HG02798 (cell line): ENCODE results near the gene ZNF205.

Source experiments
- ATAC-seq: cut with Tn5 transposase; IDR thresholded peaks from one replicate; pipeline ENCODE4 v1.9.1; 2021; ENCODE audit warnings: mild to moderate bottlenecking; ENCODE audit not compliant: unreplicated experiment, poor library complexity

The ZNF205 gene

DNA sequence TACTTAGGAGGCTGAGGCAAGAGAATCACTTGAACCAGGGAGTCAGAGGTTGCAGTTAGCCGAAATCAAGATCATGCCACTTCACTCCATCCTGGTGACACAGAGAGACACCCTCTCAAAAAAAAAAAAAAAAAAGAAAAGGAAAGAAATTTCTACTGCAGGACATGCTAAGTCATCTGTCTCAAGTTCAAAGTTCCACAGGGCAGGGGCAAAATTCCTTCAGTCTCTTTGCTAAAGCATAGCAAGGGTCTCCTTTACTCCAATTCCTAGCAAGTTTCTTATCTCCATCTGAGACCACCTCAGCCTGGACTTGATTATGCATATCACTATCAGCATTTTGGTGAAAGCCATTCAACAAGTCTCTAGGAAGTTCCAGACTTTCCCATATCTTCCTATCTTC is 27.9 kb upstream of the ZNF205 start:
- no peak for ATAC-seq

DNA sequence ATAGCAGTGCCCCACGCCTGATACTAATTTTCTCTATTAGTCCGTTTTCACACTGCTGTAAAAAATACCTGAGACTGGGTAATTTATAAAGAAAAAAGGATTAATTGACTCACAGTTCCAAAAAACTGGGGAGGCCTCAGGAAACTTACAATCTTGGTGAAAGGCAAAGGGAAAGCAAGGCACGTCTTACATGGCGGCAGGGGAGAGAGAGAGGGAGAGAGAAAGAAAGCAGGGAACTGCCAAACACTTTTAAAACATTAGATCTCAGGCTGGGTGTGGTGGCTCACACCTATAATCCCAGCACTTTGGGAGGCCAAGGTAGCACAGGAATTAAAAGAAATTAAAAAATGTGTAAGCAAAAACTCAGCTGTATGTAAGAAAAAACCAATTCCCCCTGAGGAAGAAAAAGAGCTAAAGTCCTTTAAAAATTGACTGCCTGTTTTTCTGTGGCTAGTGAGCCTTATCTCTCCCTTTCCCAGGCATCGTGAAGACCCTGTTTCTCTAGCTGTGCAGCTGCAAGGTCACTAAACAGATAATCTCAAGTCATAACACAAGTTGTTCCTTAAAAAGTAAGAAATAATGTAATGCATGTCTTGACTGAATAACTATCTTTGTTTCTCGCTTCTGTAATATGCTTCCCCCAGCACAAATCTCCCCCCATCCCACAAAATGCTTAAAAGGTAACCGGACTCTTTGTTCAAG is 27.3 kb upstream of the ZNF205 start:
- no peak for ATAC-seq

DNA sequence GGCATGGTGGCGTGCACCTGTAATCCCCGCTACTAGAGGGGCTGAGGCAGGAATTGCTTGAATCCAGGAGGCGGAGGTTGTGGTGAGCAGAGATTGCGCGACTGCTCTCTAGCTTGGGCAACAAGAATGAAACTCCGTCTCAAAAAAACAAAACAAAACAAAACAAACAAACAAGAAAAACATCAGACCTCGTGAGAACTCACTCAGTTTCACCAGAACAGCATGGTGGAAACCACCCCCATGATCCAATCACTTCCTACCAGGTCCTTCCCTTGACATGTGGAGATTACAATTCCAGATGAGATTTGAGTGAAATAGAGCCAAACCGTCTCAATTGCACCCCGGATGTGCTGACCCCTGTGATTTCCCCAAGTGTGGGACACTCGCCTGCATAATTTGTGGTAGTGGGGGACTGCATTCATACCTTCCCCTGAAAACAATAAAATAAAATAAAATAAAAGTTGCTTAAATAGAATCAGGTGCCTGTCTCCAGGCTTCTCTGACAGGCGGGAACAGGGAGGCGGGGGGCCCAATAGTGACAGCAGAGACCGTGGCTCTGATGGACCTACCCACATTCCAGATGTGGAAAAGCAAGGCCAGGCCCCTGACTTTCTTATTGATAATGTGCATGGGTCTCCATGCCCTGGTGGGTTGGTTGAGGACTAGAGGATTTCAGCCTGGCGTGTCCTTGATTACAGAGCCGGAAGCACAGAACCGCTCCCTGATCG is 26.4 kb upstream of the ZNF205 start:
- no peak for ATAC-seq

DNA sequence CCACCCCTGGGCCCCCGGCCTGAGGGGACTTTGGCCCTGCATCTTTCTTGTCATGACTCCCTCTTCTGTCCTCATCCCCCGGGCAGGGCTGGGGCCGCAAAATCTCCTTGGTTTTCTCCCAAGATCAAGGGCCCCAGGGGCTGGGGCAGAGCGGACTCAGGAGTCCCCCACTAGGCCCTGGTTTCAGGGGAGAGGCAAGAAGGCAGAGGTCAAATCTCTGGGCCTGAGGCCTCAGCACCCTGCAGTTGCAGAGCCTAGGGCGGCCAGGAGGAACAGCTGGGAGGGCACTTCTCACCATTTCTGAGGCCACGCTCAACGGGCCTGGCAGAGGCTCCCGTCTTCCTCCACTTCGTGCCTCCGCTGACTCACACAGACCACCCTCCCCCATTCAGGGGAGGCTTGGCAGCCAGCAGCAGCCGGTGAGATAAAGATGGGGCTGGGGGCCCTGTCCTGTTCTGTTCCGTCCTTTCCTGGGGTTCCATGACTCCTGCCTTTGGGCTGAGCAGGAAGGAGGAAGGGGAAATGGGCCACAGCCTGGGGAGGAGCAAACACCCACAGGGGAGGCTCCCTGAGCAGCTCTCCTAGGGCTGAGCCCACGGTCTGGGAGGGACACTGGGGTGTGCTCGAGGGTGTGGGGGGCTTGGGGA is 25.7 kb upstream of the ZNF205 start:
- ATAC-seq, result no peak

DNA sequence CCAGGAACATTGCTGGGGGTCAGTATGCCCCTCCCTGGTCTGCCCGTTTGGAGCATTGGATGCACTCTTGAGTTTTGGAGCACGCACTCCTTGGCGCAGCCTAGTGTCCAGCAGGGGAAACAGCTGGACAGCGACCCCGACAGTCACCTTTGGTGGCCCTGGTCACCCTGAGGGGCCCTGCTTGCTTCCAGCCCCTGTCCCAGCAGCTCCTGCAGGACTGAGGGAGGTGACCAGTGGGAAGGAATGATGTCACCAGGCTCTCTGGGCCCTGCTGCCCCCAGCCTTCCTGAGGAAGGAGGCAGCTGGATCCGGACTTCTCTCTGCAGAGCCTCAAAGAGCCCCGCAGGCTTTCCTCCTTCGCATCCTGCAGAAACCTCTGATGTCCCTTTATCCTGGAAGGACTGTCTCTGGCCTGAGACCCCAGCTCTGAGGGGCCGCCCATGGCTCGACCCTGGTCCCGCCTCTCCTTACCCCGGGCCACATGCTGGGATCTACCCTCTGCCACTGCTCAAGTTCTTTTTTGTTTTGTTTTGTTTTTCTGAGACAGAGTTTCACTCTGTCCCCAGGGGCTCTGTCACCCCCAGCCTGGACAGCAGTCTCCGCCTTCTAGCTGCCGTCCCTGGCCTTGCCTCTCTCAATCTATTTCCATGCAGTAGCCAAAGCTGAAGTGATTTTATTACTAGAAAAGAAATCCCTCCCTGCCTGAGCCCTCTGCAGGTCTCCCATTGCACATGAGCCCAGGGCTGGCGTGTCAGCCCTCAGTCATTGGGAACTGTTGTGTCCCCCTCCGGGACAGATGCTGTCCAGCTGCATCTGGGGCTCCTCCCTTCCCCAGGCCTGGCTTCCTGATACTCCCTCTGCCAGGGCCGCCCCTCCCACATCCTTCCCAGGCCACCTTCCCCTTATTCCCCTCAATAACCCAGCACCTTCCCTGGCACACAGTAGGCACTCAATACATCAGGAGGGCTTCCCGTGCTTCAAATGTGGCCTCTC is 24.8 kb upstream of the ZNF205 start:
- no peak for ATAC-seq

DNA sequence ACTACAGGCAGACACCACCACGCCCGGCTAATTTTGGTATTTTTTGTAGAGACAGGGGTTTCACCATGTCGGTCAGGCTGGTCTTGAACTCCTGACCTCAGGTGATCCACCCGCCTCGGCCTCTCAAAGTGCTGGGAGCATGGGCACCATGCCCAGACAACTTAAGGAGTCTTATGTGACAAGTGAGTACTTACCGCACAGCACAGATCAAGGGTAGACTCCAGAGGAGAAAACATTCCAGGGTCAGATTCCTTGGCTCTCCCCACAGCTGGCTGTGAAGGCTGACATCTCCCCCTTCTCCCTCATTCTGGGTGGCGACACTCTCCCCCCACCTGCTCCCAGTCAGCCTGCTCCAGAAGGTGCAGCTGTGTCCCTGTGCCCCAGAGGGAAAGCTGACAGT is 23.9 kb upstream of the ZNF205 start:
- ATAC-seq, result no peak

DNA sequence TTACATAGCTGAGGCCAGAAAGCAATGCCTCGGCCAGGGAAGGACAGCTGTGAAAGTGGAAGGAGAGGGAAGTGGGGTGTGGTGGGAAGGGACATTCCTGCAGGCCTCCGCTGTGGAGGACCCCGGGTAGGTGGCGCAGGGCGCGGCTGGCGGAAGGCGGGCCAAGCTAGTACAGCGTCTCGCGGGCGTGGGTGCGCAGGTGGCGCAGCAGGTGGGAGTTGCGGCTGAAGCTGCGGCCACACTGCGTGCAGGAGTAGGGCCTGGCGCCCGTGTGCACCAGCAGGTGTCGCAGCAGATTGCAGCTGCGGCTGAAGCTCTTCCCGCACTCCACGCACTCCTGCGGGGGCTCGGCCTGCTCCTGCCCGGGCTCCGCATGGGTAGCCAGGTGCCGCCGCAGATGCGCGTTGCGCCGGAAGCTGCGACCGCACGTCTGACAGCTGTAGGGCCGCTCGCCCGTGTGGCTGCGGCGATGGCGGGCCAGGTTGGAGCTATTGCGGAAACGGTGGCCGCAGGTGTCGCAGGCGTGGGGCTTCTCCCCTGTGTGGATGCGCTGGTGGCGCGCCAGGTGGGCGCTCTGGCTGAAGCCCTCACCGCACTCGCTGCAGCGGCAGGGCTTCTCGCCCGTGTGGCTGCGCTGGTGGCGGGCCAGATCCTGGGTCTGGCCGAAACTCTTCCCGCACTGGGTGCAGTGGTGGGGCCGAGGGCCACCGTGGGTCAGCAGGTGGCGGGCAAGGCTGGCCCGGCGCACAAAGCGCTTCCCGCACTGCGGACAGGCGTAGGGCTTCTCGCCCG is 23.3 kb upstream of the ZNF205 start:
- ATAC-seq, result no peak

DNA sequence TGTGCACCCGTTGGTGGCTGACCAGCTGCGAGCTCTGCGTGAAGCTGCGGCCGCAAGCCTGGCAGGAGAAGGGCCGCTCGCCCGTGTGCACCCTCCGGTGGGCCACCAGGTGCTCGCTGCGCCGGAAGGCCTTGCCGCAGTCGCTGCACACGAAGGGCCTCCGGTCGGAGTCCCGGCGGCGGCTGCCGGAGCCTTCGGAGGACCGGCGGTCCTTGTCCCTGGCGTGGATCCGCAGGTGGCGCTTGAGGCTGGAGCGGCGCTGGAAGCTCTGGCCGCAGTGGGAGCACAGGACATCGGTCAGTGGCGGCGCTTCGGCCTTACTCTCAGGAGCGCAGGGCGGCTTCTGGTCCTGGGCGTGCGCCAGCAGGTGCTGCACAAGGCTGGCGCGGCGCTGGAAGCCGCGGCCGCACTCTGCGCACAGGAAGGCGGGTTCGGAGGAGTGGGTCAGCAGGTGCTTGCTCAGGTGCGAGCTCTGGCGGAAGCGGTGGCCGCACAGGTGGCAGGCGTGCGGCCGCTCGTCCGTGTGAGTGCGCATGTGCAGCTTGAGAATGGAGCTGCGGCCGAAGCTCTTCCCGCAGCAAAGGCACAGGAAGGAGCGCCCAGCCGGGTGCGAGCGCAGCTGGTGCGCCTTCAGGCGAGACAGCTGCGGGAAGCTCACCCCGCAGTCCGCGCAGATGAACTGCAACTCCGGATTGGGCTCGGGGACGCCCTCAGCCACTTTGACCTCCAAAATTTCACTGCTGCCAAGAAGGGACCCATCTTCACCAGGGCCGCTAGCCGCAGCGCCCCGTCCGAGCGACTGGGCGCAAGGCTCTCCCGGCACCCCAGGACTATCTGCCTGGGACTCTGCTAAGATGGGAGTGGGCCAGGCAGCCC is 22.4 kb upstream of the ZNF205 start:
- ATAC-seq, result no peak

DNA sequence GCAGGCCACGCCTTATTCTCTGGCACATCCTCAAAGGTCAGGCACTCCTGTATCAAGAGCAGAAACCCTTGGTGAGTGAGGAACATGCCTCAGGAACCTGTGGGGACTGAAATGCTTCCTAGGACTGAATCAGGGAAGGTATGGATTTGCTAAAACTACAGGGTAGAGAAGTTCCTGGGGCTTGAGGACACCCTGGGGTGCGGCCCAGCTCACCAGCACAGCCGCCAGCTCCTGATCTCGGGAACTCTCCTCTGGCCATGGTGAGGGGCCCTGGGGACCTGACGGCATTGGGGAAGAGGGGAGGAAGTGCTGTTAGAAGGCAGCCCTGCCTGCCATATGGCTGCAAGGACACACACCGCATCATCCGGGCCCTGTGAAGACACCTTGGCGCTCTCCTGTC is 20.8 kb upstream of the ZNF205 start:
- no peak for ATAC-seq

DNA sequence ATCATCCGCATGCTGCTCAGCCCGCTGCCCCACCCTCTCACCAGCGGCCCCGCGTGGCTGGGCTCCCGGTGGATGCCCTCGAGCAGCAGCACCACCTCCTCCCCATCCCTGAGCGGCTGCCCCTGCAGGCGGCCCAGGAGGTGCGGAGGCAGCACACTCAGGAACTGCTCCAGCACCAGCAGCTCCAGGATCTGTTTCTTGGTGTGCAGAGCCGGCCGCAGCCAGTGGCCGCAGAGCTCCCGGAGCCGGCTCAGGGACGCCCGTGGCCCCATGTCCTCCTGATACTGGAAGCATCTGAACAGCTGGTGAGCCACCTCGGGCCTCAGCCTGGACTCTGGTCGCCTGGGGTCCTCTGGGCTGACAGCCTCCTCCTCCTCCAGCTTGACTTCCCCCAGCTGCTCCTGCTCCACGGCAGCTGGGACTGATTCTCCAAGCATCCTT is 19.9 kb upstream of the ZNF205 start:
- ATAC-seq, result no peak

DNA sequence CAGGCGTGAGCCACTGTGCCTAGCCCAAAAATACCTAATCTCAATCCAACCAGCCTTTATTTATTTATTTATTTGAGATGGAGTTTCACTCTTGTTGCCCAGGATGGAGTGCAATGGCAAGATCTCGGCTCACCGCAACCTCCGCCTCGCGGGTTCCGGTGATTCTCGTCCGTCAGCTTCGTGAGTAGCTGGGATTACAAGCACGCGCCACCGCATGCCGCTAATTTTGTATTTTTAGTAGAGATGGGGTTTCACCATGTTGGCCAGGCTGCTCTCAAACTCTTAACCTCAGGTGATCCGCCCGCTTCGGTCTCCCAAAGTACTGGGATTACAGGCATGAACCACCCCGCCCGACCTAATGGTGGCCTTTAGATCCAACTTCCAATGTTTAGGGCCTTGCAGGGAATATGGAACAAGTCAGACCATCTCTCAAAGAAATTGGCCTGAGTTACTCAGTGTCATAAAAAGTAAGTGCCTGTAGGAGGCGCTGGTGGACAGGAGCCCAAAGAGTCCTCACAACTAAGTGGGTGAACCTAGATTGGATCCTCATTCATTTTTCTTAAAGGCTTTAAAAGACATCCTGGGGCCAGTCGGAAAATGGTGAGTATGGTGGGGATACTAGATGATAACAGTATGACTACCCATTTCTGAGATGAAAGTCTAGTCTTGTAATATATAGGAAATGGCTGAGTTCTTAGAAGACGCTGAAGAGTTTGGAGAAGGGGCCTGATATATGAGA is 17.9 kb upstream of the ZNF205 start:
- ATAC-seq, result no peak

DNA sequence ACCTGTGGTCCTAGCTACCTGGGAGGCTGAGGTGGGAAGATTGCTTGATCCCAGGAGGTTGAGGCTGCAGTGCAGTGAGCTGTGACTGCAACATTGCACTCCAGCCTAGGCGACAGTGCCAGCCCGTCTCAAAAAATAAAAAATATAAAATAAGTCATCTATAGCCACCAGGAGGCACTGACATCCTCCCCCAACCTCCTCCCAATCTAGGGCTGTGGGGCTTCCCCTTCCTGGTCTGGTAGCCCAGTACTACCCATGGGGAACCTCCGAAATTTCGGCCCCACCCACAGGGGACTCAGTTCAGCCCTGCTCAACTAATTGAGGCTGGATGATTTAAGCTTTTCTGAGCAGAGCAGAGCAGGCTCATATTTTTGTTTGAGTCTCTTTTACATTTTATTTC is 16.5 kb upstream of the ZNF205 start:
- ATAC-seq, result peak; percentile 69

DNA sequence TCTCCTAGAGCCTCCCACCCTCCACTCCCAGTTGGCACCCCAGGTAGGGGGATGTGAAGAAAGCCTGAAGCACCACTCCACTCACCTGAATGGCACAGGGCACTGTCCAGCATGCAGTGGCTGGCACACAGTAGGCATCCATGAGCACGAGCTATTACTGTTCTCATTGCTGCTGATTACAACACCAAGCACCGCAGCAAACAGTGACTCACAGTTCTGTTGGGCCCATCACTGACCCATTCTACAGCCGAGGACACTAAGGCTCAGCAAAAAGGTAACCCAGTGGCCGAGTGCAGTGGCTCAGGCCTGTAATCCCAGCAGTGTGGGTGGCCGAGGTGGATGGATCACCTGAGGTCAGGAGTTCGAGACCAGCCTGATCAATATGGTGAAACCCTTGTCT is 16.0 kb upstream of the ZNF205 start:
- ATAC-seq, result no peak

DNA sequence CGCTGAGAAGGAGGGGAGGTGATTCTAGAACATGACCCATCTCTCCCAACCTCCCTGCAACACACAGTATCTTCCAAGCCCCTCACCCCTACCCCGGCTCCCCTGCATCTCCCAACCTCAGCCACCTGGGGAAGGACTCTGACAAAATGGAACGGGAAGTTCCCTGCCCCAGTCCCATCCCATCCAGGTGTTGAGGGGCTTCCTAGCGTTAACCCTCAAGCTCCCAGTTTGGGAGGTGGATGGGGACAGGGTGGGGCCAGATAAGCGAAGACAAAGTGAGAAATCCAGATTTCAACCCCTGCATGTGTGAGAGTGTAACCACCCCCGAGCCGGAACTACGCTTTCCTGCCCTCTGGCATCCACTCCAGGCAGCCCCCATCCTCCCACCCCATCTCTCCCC is 15.1 kb upstream of the ZNF205 start:
- ATAC-seq, result no peak

DNA sequence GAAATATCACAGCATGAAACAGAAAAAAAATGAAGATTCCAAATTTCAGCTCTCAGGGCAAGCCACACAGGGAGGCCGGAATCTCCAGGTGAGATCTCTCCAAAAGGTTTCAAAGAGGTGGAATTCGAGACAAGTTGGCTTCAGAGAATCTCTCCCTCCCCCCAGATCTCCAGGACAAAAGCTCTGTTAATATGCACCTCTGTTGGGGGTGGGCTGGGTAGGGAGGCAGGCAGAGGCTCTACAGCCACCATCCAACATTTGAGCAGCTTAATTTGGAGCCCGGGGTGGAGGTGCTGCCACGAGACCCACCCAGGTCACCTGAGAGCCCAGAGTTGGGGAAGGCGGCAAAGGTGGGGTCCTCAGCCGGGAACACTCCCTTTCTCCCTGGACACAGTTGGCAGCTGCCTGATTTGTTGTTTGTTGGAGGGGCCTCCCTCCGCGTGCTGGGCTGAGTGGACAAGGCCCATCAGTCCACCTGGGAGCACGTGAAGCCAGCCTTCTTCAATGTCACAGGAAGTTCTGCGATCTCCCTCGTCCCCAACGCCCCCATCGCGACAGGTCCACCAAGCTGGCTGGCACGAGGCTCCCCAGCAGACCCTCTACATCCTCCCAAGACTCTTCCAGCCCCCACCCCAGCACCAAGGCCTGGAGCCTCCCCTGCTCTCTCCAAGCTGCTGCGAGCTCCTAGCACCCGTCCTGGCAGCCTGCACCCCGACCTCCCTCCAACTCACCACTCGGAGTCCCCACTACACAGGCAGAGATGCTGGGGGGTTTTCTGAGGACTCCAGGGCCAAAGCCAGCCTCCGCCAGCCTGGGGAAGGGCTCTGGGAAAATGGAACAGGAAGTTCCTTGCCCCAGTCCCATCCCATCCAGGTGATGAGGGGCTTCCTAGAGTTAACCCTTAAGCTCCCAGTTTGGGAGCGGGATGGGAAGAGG is 13.7 kb upstream of the ZNF205 start, which contains the start of gene ZSCAN10:
ZSCAN10 (minus strand) TSS at position 836 of the 936 bp plus-strand sequence. CDS start 6,357 bp downstream, outside the sequence.
- ATAC-seq, result no peak

DNA sequence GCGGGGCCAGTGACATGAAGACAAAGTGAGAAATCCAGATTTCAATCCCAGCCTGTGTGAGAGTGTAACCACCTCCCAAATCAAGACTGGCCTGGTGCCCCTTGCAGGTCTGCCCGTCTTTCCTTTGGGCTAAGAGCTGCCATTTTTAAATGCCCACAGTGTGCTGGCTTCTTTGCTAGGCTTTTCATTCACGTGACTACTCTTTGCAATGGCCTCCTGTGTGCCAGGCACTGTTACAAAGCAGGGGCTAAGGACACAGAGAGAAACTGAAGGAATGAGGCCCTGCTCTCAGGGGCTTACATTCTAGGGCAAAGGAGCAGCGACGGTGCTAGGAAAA is 13.0 kb upstream of the ZNF205 start:
- ATAC-seq, result no peak
